Keratinocyte (primary cell): ENCODE measurements around the gene ANKRD28.

Source experiments
- EZH2 ChIP-seq: IDR thresholded peaks from one replicate; pipeline ENCODE4 v1.6.1; 2012; ENCODE audit warnings: inconsistent platforms, mild to moderate bottlenecking, low read length, moderate library complexity
- TF ChIP-seq, protein P1 (sequence below), 3 experiments: IDR thresholded peaks in 1 of 3; conservative IDR thresholded peaks in 1 of 3; optimal IDR thresholded peaks in 1 of 3; 2 replicates in 2 of 3; 3 replicates in 1 of 3; pipeline versions ENCODE3 to v1.5.1; 2011; ENCODE audit warnings: low read length in 3 of 3, mild to moderate bottlenecking in 3 of 3, moderate library complexity in 2 of 3, control low read depth in 1 of 3, inconsistent platforms in 1 of 3; ENCODE audit not compliant: insufficient read depth in 2 of 3; ENCODE audit errors: extremely low read depth in 1 of 3

DNA sequence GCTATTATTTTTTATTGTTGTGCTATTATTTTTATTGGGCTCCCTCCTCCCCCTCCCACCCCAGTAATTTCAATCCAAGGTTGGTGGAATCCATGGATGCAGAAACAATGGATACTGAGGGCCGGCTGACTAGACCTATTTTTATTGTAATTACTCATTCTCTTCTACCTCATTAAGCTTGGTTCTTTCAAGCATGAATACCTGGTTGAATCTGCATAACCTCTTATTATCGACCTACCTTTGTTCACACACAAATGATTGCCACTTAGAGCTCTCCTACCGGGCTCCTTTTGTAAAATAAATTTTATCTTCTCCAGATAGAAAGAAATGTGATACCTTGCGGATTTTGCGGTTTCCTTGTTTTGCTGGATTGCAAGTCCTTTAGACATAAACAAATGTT is 164.6 kb downstream of the ANKRD28 start:
- TF ChIP-seq, protein P1, sequence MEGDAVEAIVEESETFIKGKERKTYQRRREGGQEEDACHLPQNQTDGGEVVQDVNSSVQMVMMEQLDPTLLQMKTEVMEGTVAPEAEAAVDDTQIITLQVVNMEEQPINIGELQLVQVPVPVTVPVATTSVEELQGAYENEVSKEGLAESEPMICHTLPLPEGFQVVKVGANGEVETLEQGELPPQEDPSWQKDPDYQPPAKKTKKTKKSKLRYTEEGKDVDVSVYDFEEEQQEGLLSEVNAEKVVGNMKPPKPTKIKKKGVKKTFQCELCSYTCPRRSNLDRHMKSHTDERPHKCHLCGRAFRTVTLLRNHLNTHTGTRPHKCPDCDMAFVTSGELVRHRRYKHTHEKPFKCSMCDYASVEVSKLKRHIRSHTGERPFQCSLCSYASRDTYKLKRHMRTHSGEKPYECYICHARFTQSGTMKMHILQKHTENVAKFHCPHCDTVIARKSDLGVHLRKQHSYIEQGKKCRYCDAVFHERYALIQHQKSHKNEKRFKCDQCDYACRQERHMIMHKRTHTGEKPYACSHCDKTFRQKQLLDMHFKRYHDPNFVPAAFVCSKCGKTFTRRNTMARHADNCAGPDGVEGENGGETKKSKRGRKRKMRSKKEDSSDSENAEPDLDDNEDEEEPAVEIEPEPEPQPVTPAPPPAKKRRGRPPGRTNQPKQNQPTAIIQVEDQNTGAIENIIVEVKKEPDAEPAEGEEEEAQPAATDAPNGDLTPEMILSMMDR (optimal IDR thresholded peaks at IDR 0.05 in 1 of 3, IDR thresholded peaks at IDR 0.05 in 1 of 3, conservative IDR thresholded peaks at IDR 0.05 in 1 of 3; ENCODE audit: extremely low read depth in 1 of 3, insufficient read depth in 2 of 3, low read length in 3 of 3), result no peak
- TF ChIP-seq EZH2, result no peak
